ENCODE data around the gene ELMO1. TPM values are rescaled to one million over a fixed set of nuclear protein-coding genes. Genes with fewer than 3 reads are reported as not detected.
"Not testable (repeated sequence)": the region's sequence is repeated elsewhere in the genome, so short reads cannot be mapped to it uniquely, and the experiment has no call there.

ELMO1 gene
- total RNA-seq, 2 donors from 2014 or later = 5.6 to 16.1 TPM

GRCh38 chr7:36979810-36980248 is 468.8 kb downstream of the ELMO1 start:
- ATAC-seq = no peak
- intact Hi-C loops (cut with DNase I, micrococcal nuclease) = no loop called here

GRCh38 chr7:36978461-36978860 is 470.2 kb downstream of the ELMO1 start:
- intact Hi-C loops (cut with DNase I, micrococcal nuclease) = no loop called here
- DNase-seq (no peak), ATAC-seq (no peak)

More at GRCh38 chr7:36979810-36980248, 468.8 kb downstream of the ELMO1 start:
- DNase-seq = no peak

GRCh38 chr7:36977878-36978277 is 470.8 kb downstream of the ELMO1 start:
- no peak for DNase-seq
- intact Hi-C loops (cut with DNase I, micrococcal nuclease) = no loop called here
- ATAC-seq = no peak

GRCh38 chr7:36973534-36973933 is 475.1 kb downstream of the ELMO1 start:
- intact Hi-C loops (cut with DNase I, micrococcal nuclease); ATAC-seq; DNase-seq: not testable (repeated sequence)

- ATAC-seq = peak; percentile 20
- DNase-seq = no peak
- intact Hi-C loops (cut with DNase I, micrococcal nuclease) = no loop called here
Measured at GRCh38 chr7:36972140-36972518, 476.5 kb downstream of the ELMO1 start.

GRCh38 chr7:36971515-36972139 is 477.0 kb downstream of the ELMO1 start:
- ATAC-seq (peak; percentile 84), DNase-seq (no peak)
- intact Hi-C loops (cut with DNase I, micrococcal nuclease) = no loop called here

- ATAC-seq = no peak
- DNase-seq = no peak
- intact Hi-C loops (cut with DNase I, micrococcal nuclease) = no loop called here
Measured at GRCh38 chr7:36970551-36971514, 477.8 kb downstream of the ELMO1 start.

- ATAC-seq (no peak), DNase-seq (no peak)
- intact Hi-C loops (cut with DNase I, micrococcal nuclease) = loop anchor here in 1 of 2 donors (5.0 kb wide), 1 partner anchor 213 kb away; no protein-coding TSS in a partner anchor
Measured at GRCh38 chr7:36969376-36969775, 479.3 kb downstream of the ELMO1 start.

- peak; percentile 44 for ATAC-seq
- intact Hi-C loops (cut with DNase I, micrococcal nuclease) = loop anchor here in 1 of 2 donors (5.0 kb wide), 1 partner anchor 215 kb away; no protein-coding TSS in a partner anchor
Measured at GRCh38 chr7:36967387-36967786, 481.3 kb downstream of the ELMO1 start.

GRCh38 chr7:36966636-36967035 is 482.0 kb downstream of the ELMO1 start:
- intact Hi-C loops (cut with DNase I, micrococcal nuclease) = loop anchor here in 1 of 2 donors (5.0 kb wide), 1 partner anchor 216 kb away; no protein-coding TSS in a partner anchor
- no peak for ATAC-seq
- DNase-seq = no peak

More at GRCh38 chr7:36967387-36967786, 481.3 kb downstream of the ELMO1 start:
- DNase-seq = peak; percentile 18 to 35

- peak; percentile 86 for ATAC-seq
- no peak for DNase-seq
Measured at GRCh38 chr7:36966039-36966438, 482.6 kb downstream of the ELMO1 start.

GRCh38 chr7:36965625-36966024 is 483.0 kb downstream of the ELMO1 start:
- DNase-seq (no peak), ATAC-seq (peak; percentile 53)
- intact Hi-C loops (cut with DNase I, micrococcal nuclease) = loop anchor here in 1 of 2 donors (5.0 kb wide), 1 partner anchor 217 kb away; no protein-coding TSS in a partner anchor

More at GRCh38 chr7:36966039-36966438, 482.6 kb downstream of the ELMO1 start:
- intact Hi-C loops (cut with DNase I, micrococcal nuclease) = loop anchor here in 1 of 2 donors (5.0 kb wide), 1 partner anchor 216 kb away; no protein-coding TSS in a partner anchor

GRCh38 chr7:36964297-36964696 is 484.4 kb downstream of the ELMO1 start:
- no peak for DNase-seq
- ATAC-seq = no peak
- intact Hi-C loops (cut with DNase I, micrococcal nuclease) = no loop called here

GRCh38 chr7:36962367-36962766 is 486.3 kb downstream of the ELMO1 start:
- no peak for DNase-seq
- ATAC-seq = no peak
- intact Hi-C loops (cut with DNase I, micrococcal nuclease) = no loop called here

GRCh38 chr7:36961693-36962092 is 487.0 kb downstream of the ELMO1 start:
- no peak for DNase-seq
- ATAC-seq = no peak
- intact Hi-C loops (cut with DNase I, micrococcal nuclease) = no loop called here

GRCh38 chr7:36961097-36961496 is 487.6 kb downstream of the ELMO1 start:
- intact Hi-C loops (cut with DNase I, micrococcal nuclease) = no loop called here
- ATAC-seq (no peak), DNase-seq (no peak)

GRCh38 chr7:36960105-36960504 is 488.6 kb downstream of the ELMO1 start:
- no peak for ATAC-seq
- intact Hi-C loops (cut with DNase I, micrococcal nuclease) = no loop called here
- DNase-seq = no peak

GRCh38 chr7:36958111-36958733 is 490.4 kb downstream of the ELMO1 start:
- no peak for DNase-seq
- ATAC-seq = peak; percentile 72
- intact Hi-C loops (cut with DNase I, micrococcal nuclease) = no loop called here

GRCh38 chr7:36957620-36958019 is 491.0 kb downstream of the ELMO1 start:
- intact Hi-C loops (cut with DNase I, micrococcal nuclease) = no loop called here
- ATAC-seq (no peak), DNase-seq (no peak)

Measured in left colon (tissue), 2 donors.